H1 (cell line): ENCODE measurements around the gene DNASE1L1. TPM values are rescaled to one million over a fixed set of nuclear protein-coding genes. Genes with fewer than 3 reads are reported as not detected.

ENCODE experiments used
- CTCF ChIA-PET: fragments of 300-600 bp; sonication (Branson Sonifier 250); formaldehyde crosslinking; loops from one replicate; lab custom pipeline; 2021; ENCODE audit not compliant: partially characterized antibody; lab: Charles Lee
- POLR2A ChIA-PET: fragments of 300-600 bp; sonication (Branson Sonifier 250); formaldehyde crosslinking; loops from one replicate; lab custom pipeline; 2021; ENCODE audit warnings: inconsistent platforms; ENCODE audit not compliant: partially characterized antibody; lab: Charles Lee
- DNase-seq, 2 experiments: peaks; one replicate each; pipeline versions ENCODE4 v3.0.0 to v3.0.0-alpha.2; 2010 to 2022; ENCODE audit warnings: low spot score in 2 of 2, low read depth in 1 of 2, mixed read lengths in 1 of 2
- FAIRE-seq: peaks from 2 replicates; lab custom pipeline; 2011; peaks lifted over from hg19 to GRCh38; lab: Jason Lieb, UNC
- H2AFZ ChIP-seq: 2 replicates; pipeline ENCODE4 v1.8.1; 2012; ENCODE audit warnings: low read length, inconsistent platforms
- H2AK5ac ChIP-seq: 2 replicates; pipeline ENCODE4 v1.6.1; 2013; ENCODE audit warnings: low read depth, low read length
- H2BK120ac ChIP-seq: replicated peaks from 2 replicates; pipeline ENCODE3; 2013; ENCODE audit warnings: low read depth, low read length, inconsistent platforms
- H2BK12ac ChIP-seq: 2 replicates; pipeline ENCODE4 v1.6.1; 2013; ENCODE audit warnings: low read depth, low read length
- H2BK15ac ChIP-seq: 2 replicates; pipeline ENCODE4 v1.6.1; 2013; ENCODE audit warnings: low read length
- H2BK20ac ChIP-seq: 2 replicates; pipeline ENCODE4 v1.6.1; 2013; ENCODE audit warnings: low read length
- H2BK5ac ChIP-seq: 2 replicates; pipeline ENCODE4 v1.6.1; 2013; ENCODE audit warnings: low read depth, low read length
- H3K14ac ChIP-seq: 2 replicates; pipeline ENCODE4 v1.6.1; 2013; ENCODE audit warnings: inconsistent platforms; ENCODE audit not compliant: insufficient read length
- H3K18ac ChIP-seq: 2 replicates; pipeline ENCODE4 v1.6.1; 2013; ENCODE audit warnings: low read length; ENCODE audit errors: extremely low read depth
- H3K23ac ChIP-seq: 2 replicates; pipeline ENCODE4 v1.6.1; 2013; ENCODE audit warnings: inconsistent platforms; ENCODE audit not compliant: insufficient read length
- H3K23me2 ChIP-seq: 2 replicates; pipeline ENCODE4 v1.6.1; 2013; ENCODE audit warnings: low read depth, low read length
- H3K27ac ChIP-seq: 2 replicates; pipeline ENCODE4 v1.6.1; 2011; ENCODE audit warnings: low read depth, low read length, inconsistent platforms
- H3K27me3 ChIP-seq, 4 experiments: replicated peaks in 1 of 4; 1 replicate in 1 of 4; 2 replicates in 3 of 4; pipeline versions ENCODE4 v1.6.1 to v1.8.1; 2011 to 2013; ENCODE audit warnings: low read length in 3 of 4, mild to moderate bottlenecking in 3 of 4, inconsistent platforms in 2 of 4, mixed read lengths in 2 of 4, moderate library complexity in 1 of 4; ENCODE audit not compliant: control insufficient read depth in 3 of 4, insufficient read depth in 3 of 4; ENCODE audit errors: extremely low read depth in 1 of 4
- H3K36me3 ChIP-seq, 4 experiments: 2 replicates each; pipeline versions ENCODE4 v1.6.1 to v1.8.1; 2011 to 2013; ENCODE audit warnings: mild to moderate bottlenecking in 4 of 4, low read length in 3 of 4, moderate library complexity in 2 of 4, control low read depth in 1 of 4, inconsistent platforms in 1 of 4; ENCODE audit not compliant: insufficient read depth in 4 of 4, control insufficient read depth in 2 of 4
- H3K4ac ChIP-seq: replicated peaks from 2 replicates; pipeline ENCODE3; 2013; ENCODE audit warnings: low read length, low read depth, mixed read lengths, inconsistent platforms; ENCODE audit not compliant: insufficient read length
- H3K4me1 ChIP-seq, 4 experiments: replicated peaks in 1 of 4; 1 replicate in 1 of 4; 2 replicates in 3 of 4; pipeline versions ENCODE4 v1.6.1 to v1.8.1; 2011 to 2013; ENCODE audit warnings: low read length in 3 of 4, inconsistent platforms in 2 of 4, mixed read lengths in 1 of 4; ENCODE audit not compliant: insufficient read depth in 4 of 4, control insufficient read depth in 3 of 4
- H3K4me2 ChIP-seq, 2 experiments: 2 replicates each; pipeline versions ENCODE4 v1.6.1 to v1.8.1; 2011 to 2013; ENCODE audit warnings: low read depth in 2 of 2, low read length in 2 of 2, control low read depth in 1 of 2, inconsistent platforms in 1 of 2, mild to moderate bottlenecking in 1 of 2; ENCODE audit not compliant: insufficient read depth in 1 of 2
- H3K4me3 ChIP-seq, 4 experiments: fragments of 200-600, 300-600 bp in 1 of 4; sonication (generic), shearing (Covaris generic), sonication (Bioruptor Twin) in 1 of 4; 2 replicates each; pipeline versions ENCODE4 v1.5.1 to v1.8.1; 2011 to 2016; ENCODE audit warnings: low read length in 4 of 4, low read depth in 3 of 4, control low read depth in 2 of 4, inconsistent platforms in 2 of 4, mild to moderate bottlenecking in 2 of 4, mixed read lengths in 1 of 4, moderate library complexity in 1 of 4; ENCODE audit not compliant: insufficient read depth in 2 of 4; ENCODE audit errors: extremely low read depth in 1 of 4
- H3K56ac ChIP-seq: replicated peaks from 2 replicates; pipeline ENCODE3; 2013; ENCODE audit warnings: low read depth, mild to moderate bottlenecking, mixed read lengths, low read length, inconsistent platforms; ENCODE audit not compliant: insufficient read length
- H3K79me1 ChIP-seq: 2 replicates; pipeline ENCODE4 v1.6.1; 2013; ENCODE audit warnings: low read depth, low read length, control low read depth
- H3K79me2 ChIP-seq, 2 experiments: 2 replicates each; pipeline versions ENCODE4 v1.6.1 to v1.8.1; 2012 to 2013; ENCODE audit warnings: low read length in 2 of 2, mild to moderate bottlenecking in 2 of 2, inconsistent platforms in 1 of 2; ENCODE audit not compliant: insufficient read depth in 2 of 2, control insufficient read depth in 1 of 2
- H3K9ac ChIP-seq, 4 experiments: replicated peaks in 1 of 4; 1 replicate in 1 of 4; 2 replicates in 3 of 4; pipeline versions ENCODE4 v1.6.1 to v1.8.1; 2011 to 2013; ENCODE audit warnings: low read depth in 3 of 4, low read length in 3 of 4, control low read depth in 2 of 4, mild to moderate bottlenecking in 2 of 4, moderate library complexity in 2 of 4, inconsistent platforms in 1 of 4; ENCODE audit errors: extremely low read depth in 1 of 4
- H3K9me3 ChIP-seq, 2 experiments: 2 replicates each; pipeline versions ENCODE4 v1.6.1 to v1.8.1; 2012 to 2013; ENCODE audit warnings: mild to moderate bottlenecking in 2 of 2, moderate library complexity in 2 of 2, control low read depth in 1 of 2, inconsistent platforms in 1 of 2, low read depth in 1 of 2, low read length in 1 of 2, mixed read lengths in 1 of 2; ENCODE audit not compliant: insufficient read depth in 2 of 2
- H4K20me1 ChIP-seq, 2 experiments: replicated peaks in 1 of 2; 2 replicates each; pipeline versions ENCODE3 to v1.8.1; 2011 to 2013; ENCODE audit warnings: inconsistent platforms in 2 of 2, low read length in 2 of 2, mild to moderate bottlenecking in 1 of 2; ENCODE audit not compliant: insufficient read depth in 2 of 2, control insufficient read depth in 1 of 2
- H4K5ac ChIP-seq: 2 replicates; pipeline ENCODE4 v1.6.1; 2013; ENCODE audit warnings: low read length, low read depth, mixed read lengths, inconsistent platforms; ENCODE audit not compliant: insufficient read length
- H4K8ac ChIP-seq: 2 replicates; pipeline ENCODE4 v1.8.0; 2013; ENCODE audit warnings: mild to moderate bottlenecking, moderate library complexity, low read length, inconsistent platforms; ENCODE audit not compliant: insufficient read depth; ENCODE audit errors: extremely low read depth
- H4K91ac ChIP-seq: replicated peaks from 2 replicates; pipeline ENCODE3; 2013; ENCODE audit warnings: low read length, mixed read lengths, inconsistent platforms; ENCODE audit not compliant: insufficient read length
- BACH1 ChIP-seq: IDR thresholded peaks from 2 replicates; pipeline ENCODE4 v1.6.1; 2012; ENCODE audit warnings: low read length, improper control_type of control experiment
- CTBP2 ChIP-seq: IDR thresholded peaks from 2 replicates; pipeline ENCODE4 v1.7.0; 2011; ENCODE audit warnings: borderline replicate concordance, mild to moderate bottlenecking, moderate library complexity, mixed read lengths, low read length; ENCODE audit not compliant: insufficient read depth, insufficient read length
- GABPA ChIP-seq: IDR thresholded peaks from 2 replicates; pipeline ENCODE4 v1.6.1; 2011; ENCODE audit warnings: mild to moderate bottlenecking, low read length, moderate library complexity, borderline replicate concordance; ENCODE audit not compliant: insufficient read depth
- SIX5 ChIP-seq: IDR thresholded peaks from 2 replicates; pipeline ENCODE4 v1.6.1; 2011; ENCODE audit warnings: mild to moderate bottlenecking, low read depth, low read length
- SRF ChIP-seq: IDR thresholded peaks from 2 replicates; pipeline ENCODE4 v1.6.1; 2011; ENCODE audit warnings: mild to moderate bottlenecking, low read depth, low read length, moderate library complexity
- TAF1 ChIP-seq: IDR thresholded peaks from 2 replicates; pipeline ENCODE4 v1.6.1; 2011; ENCODE audit warnings: mild to moderate bottlenecking, low read depth, low read length
- USF2 ChIP-seq: IDR thresholded peaks from 2 replicates; pipeline ENCODE4 v1.6.1; 2011; ENCODE audit warnings: low read length, improper control_type of control experiment
- YY1 ChIP-seq: IDR thresholded peaks from 2 replicates; pipeline ENCODE4 v1.6.1; 2011; ENCODE audit warnings: low read depth, mild to moderate bottlenecking, low read length
- WGBS, 2 experiments: shearing (Covaris generic) in 1 of 2; methylation state at CpG; one replicate each; pipeline versions ENCODE4 v1.1.6 to v1.1.7; 2013 to 2015; ENCODE audit warnings: low lambda C conversion rate in 2 of 2, mixed read lengths in 2 of 2, inconsistent platforms in 1 of 2, low coverage in 1 of 2, missing lambda C conversion rate in 1 of 2; ENCODE audit not compliant: insufficient replicate concordance in 2 of 2, insufficient coverage in 1 of 2, insufficient read length in 1 of 2; ENCODE audit errors: extremely low coverage in 1 of 2, missing lambda C conversion rate in 1 of 2; 5-methylcytosine and 5-hydroxymethylcytosine counted together
- polyA plus RNA-seq, 7 experiments: library from polyadenylated mRNA; depleted of rRNA in 3 of 7; stranded (reverse) in 5 of 7; unstranded in 2 of 7; fragments of >200 nt in 5 of 7; fragments of 200-250 nt in 2 of 7; gene quantifications; 1 replicate in 5 of 7; 2 replicates in 1 of 7; 4 replicates in 1 of 7; pipeline versions ENCODE4 v1.2.1 to v1.2.3, GENCODE V29; 2011 to 2013; ENCODE audit warnings: missing spikeins in 2 of 7, mixed read lengths in 2 of 7
- total RNA-seq: library from RNA; stranded (reverse); fragmentation: NEBNext Ultra II Directional; extraction: Animal tissue kit (Norgen Biotek cat#: 25700); gene quantifications from 2 replicates; pipeline ENCODE4 v1.2.1, GENCODE V29; 2021

DNASE1L1 gene
- total and polyA plus RNA-seq, 2 of the 8 experiments (the other 6 are each of a cell fraction or from before 2014, with no cell fraction given): 8.7 to 30.0 TPM

- Histone ChIP-seq H4K20me1 (peaks cover 3 to 4% of the 10 kb centered on the region in 2 experiments), H4K8ac (no peak overlapping the region), H3K36me3 (peaks cover 13 to 25% (median 19%) of the 10 kb centered on the region in 4 experiments), H4K91ac (no peak overlapping the region), H3K79me2 (peaks cover 0 to 14% of the 10 kb centered on the region in 2 experiments; a peak in 2 of 4 replicates), H2BK5ac (no peak overlapping the region), H3K9me3 (no peaks in the 10 kb centered on the region), H3K4me3 (no peak overlapping the region), H3K14ac (no peak overlapping the region), H3K27ac (no peak overlapping the region), H3K4ac (no peak overlapping the region), H3K4me1 (peaks cover 0 to 6% (median 0%) of the 10 kb centered on the region in 4 experiments; a peak in 2 of 7 replicates), H2BK12ac (no peak overlapping the region), H2BK15ac (no peak overlapping the region), H3K23me2 (peaks cover 6% of the 10 kb centered on the region; the same call in 1 of the 2 replicates), H3K18ac (no peak overlapping the region), H4K5ac (no peak overlapping the region), H2AK5ac (no peak overlapping the region), H3K9ac (no peak overlapping the region), H3K79me1 (no peaks in the 10 kb centered on the region), H2BK120ac (no peak overlapping the region), H3K27me3 (no peaks in the 10 kb centered on the region), H3K23ac (no peak overlapping the region), H3K4me2 (no peak overlapping the region), H3K56ac (no peak overlapping the region), H2BK20ac (no peak overlapping the region), H2AFZ (no peak overlapping the region)
- FAIRE-seq (no peak), DNase-seq (no peak)
- TF ChIP-seq SIX5: no peak
- no peak for TF ChIP-seq GABPA
- TF ChIP-seq YY1: no peak
- no peak for TF ChIP-seq SRF
- no peak for TF ChIP-seq USF2
- no peak for TF ChIP-seq CTBP2
- no peak for TF ChIP-seq TAF1
- TF ChIP-seq BACH1: no peak
- CTCF ChIA-PET: interaction anchor here (0.6 kb wide), 1 partner anchor 134 kb away, joined by 3 read pairs; no protein-coding TSS in a partner anchor
- 95% methylated on average over 9 of the region's 10 CpGs; no CpG with 5 or more reads in 1 of the 2 experiments for WGBS, 2 experiments
- POLR2A ChIA-PET: interaction anchor here (1.6 to 8.4 kb wide), 7 partner anchors 6 to 55 kb away, joined by 3 to 124 read pairs (median 80); partner anchors contain the start of genes DNASE1L1, EMD, FLNA and PLXNA3
Observed at GRCh38 chrX:154403192-154403591, 5.9 kb downstream of the DNASE1L1 start.
